NCI-H82 treated with DMSO at 0.1 percent for 48 hours (cell line): ENCODE data around the gene PSME3IP1.
"Not testable (repeated sequence)": the region's sequence is repeated elsewhere in the genome, so short reads cannot be mapped to it uniquely, and the experiment has no call there.

Experiments
- DNase-seq: peaks from one replicate; lab custom pipeline; 2025; ENCODE audit not compliant: unreplicated experiment; lab: John Stamatoyannopoulos, UW

Gene PSME3IP1

DNA sequence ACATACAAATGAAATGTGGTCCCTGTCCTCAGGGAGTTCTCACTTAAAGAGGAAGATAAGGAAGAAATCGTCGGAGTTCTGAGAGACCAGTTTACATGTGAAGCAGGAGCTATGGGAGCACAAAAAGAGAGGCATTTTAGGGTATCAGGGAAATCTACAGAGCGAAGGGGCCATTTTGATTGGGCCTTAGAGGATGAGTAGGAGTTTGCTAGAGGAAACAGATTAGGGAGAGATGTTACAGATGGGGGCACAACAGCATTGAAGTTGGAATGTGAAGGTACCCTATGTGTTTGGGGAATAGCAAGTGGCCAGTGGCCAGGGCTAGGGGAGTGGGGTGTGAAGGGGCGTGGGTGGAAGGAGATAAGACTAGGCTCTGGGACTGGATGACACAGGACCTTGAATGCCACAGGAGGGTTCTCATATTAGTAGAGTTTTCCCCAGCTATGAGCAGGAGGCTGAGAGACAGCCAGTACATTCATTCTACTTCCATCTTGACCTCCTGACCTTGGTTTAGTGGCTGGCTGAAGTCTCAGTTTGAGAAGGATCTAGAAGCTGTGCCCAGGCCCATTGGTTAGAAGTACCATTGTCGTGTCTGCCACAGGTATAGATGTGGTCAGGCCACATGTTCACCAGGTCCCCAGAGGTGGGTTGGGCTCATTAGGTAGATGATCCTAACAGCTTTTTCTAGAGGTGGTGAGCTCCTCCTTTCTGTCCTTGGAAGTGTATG lies 58.6 kb downstream of the PSME3IP1 start:
- no peak for DNase-seq

DNA sequence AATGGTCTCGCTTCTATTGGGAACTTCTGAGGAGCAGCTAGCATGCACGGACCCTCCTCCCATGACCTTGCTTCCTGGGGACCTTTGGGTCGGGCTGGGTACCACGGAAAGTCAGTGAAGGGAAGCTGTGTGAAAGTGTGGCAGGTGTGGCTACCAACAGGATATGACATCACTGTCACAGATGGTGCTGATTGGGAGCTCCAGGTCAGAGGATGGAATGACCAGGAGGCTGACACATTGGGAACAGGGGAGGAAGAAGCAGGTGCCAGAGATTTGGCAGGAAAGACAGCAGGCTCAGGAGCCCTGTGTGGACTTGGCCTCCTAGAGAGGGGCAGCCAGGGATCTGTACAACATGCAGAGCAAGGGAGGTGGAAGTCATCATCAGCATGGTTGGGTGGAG lies 59.4 kb downstream of the PSME3IP1 start:
- no peak for DNase-seq

DNA sequence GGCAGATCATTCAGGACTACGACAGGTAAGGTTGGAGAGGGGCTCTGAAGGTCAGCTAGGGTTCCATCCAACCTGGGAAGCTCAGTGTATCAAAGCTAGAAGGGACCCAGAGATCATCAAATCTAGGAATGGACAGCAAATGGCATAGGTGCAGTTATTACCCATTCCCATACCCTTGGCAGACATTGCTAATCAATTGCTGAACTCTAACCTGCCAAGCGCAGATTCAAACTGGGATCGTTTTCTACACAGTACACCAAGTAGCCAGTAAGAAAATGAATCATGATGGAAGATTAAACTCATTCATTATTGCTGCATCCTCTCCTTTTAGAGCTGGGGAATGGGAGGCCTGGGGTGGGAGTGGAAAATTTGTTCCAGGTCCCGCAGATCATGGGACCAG lies 59.9 kb downstream of the PSME3IP1 start:
- DNase-seq = no peak

DNA sequence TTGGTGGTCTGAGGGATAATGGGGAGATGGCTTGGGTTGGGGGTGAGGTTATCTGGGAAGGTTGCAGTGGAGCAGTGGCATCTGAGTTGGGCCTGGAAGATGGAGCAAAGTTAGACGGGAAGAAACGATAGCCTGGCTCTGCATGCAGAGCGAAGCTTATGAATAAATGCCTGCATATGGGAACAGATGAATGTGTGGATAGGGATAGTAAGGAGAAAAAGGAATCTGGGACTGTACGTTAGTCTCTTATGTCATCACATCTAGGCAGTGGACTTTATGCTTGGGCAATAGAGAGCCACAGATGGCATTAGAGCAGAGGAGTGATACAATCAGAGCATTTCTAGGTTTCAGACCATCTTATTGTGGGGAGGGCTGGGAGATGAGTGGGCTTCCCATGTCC lies 60.5 kb downstream of the PSME3IP1 start:
- no peak for DNase-seq

DNA sequence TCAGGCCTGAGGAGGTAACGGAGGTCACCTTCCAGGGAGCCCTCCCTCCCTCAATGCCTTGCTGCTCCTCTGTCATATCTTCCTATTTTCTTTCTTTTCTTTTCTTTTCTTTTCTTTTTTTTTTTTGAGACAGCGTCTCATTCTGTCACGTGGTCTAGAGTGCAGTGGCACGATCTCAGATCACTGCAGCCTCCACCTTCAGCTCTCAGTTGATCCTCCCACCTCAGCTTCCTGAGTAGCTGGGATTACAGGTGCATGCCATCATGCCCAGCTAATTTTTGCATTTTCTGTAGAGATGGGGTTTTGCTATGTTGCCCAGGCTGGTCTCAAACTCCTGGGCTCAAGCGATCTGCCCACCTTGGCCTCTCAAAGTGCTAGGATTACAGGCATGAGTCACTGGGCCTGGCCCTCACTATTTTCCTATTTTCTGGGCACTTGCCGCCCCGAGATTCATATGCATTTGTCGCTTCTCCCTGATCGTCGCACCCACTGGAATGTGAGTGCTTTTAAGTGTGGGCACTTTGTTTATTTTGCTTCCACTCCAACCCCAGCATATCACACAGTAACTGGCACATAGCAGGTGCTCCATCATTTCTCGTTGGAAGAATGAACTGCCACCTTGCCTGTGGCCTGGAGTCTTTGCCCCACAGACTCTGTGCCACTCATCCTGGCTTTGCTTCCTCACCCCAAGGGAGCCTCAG lies 61.7 kb downstream of the PSME3IP1 start:
- no peak for DNase-seq

DNA sequence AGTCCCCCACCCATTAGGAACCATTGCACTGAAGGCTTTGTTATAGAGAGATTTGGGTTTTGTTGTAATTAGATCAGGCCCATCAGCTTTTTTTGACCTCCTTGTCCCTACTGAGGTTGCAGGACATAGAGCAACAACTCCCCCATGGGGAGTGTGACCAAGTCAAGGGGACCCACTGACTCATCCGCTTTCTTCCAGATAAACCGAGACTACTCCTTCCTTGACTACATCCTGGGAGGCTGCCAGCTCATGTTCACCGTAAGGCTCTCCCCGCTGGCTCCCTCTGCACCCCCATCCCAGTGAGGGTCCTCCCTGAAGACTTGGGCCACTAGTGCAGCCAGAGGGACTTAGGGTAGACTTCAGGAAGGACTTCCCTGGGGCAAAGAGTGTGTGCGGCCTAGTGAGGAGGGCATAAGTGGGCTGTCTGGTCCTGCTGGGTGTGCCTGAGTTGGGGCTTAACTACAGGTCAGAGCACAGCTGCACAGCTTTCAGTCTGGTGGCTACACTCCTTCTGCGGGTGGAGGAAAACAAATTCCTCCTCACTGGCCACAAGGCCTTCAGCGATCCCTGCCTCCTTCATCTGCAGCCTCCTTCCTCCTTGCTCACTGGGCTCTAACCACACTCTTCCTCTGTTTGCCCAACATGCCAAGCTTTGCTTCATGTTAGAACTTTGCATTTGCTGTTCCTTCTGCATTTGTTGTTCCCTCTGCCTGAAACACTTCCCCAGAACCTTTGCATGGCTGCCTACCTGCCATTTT lies 62.4 kb downstream of the PSME3IP1 start:
- no peak for DNase-seq

DNA sequence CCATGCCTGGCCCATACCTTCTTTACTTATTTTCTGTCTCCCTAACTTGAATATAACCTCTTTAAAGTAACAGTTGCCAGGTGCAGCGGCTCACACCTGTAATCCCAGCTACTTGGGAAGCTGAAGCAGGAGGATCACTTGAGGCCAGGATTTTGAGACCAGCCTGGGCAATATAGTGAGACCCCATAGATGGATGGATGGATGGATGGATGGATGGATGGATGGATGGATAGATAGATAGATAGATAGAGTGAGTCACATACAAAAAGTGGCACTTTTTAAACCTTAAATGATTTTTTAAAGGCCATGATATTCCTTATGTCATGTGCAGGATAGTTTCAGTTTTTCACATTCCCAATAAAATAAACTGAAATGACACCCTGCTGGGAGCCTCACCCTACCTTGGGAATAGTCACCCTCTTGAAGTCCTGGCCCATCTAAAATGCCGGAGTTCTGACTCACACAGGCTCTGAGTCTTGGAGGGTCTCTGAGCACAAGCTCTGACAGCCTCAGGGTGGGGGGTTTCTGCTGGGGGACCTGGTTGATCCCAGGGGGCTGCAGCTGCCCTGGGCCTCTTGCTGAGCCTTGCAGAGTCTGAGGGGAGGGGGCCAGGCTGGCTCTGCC lies 67.3 kb downstream of the PSME3IP1 start:
- DNase-seq = no peak

DNA sequence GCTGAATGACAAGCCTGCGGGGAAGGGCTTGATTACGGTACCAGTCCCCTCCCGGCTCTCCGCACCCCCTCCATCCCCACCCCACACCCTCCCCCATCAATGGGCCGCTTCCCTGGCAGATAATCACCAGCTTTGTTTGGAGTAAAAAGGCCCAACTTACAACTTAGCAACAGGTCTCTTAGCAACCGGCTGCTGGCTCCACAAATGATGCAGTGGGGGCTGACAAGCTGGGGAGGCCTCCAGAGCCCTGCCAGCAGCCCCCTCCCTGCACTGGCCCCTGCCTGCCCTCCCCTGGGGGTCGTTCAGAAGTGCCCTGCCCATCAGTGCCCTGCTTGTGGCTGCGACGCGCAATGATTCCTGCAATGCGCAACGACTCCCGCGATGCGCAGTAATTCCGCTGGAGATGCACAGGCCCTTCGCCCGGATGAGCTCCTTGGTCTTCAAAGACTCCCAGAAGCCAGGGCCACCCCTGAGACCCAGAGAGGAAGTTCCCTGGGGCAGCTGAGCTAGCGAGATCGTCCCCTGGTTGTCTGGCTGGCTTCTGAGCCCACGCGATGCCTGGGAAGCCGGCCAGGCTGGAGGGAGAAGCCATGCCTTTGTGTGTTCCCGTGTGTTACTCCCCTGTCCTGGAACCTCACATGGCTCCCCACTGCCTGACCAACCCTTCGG lies 70.2 kb downstream of the PSME3IP1 start:
- DNase-seq = no peak

DNA sequence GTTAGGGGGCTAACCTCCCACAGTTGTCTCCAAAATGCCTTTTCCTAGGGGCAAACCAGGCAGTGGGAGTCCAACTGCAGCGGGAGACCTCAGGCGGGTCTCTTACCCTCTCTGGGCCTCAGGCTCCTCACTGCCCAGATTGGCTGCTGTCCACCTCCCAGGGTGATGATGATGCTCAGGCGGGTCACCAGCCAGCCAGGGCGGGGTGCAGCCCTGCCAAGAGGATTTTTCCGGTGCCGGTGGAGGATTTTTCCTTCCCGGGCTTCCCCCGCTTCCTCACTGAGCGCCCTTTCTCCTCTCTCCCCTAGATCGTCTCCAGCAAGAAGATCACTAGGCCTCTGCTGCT lies 70.7 kb downstream of the PSME3IP1 start:
- DNase-seq = no peak

DNA sequence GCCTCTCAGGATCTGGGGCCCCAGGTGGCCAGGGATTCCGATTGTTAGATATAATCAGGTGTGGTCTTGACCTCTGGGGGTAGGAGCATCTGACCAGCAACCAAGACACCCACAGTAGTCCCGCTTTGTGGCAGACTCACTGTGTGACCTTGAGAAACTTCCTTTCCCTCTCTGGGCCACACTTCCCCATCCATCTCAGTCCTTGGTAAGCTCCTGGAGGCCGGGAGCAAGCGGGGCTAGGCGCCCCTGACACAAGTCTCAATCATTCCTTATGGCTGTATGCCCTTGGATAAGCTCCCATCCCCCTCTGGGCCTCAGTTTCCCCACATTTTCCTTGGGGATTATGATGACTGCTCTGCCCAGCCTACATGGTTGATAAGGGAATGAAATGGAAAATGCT lies 72.2 kb downstream of the PSME3IP1 start:
- no peak for DNase-seq

DNA sequence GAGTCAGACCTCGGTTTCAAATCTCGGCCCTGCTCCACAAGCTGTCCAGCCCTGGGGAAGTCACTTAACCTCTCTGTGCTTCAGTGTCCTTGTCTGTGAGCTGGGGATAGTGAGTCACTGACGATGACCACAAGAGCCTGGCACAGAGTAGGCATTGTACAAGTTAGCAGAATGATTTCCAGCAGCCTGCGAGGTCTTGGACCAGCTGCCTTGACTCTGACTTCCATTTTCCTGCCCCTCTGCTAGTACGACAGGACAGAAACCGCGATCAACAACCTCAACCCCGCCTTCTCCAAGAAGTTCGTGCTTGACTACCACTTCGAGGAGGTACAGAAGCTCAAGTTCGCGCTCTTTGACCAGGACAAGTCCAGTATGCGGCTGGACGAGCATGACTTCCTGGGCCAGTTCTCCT lies 72.8 kb downstream of the PSME3IP1 start:
- no peak for DNase-seq

DNA sequence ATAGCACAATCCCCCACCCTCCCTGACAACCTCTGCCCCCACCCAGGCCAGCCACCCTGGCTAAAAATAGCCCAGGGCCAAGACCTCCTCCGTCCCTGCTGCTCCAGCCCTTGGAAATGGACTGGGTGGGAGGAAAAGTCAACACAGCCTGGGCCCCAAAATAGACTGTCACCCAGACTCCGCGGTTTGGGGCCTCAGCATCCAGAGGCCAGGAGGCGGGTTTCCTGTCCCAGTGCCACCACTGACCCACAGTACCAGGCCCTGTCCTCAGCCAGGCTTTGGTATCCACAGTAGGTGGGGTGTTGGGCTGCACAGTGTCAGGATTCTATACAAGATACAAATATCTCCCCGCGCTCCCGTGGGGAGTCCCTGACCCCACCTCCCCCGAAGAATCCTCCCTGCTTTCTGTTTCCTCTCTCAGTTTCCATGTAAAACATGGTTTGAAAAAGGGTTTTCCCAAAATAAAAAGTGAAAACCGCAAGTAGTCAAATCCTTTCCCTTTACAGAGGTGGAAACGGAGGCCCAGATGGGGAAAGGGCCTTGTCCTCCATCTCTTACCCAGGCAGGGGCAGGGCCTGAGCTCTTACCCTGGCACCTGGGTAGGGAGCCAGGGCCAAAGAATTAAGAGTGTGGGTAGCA lies 73.3 kb downstream of the PSME3IP1 start:
- no peak for DNase-seq

DNA sequence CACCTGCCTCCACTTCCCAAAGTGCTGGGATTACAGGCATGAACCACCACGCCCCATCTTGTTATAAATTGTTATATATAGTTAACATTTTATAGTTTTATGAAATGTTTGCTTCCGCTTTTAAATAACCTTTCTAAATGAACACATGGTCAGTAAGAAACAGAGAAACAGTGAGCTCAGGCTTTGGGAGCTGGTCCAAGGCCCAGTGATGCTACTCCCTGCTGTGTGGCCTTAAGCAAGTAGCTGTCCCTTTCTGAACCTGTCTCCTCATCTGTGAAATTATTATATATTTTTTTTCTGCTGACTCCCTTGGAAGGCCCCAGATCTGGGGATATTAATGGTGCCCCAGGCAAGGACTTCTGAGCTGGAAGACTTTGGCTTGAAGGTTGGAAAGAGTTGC lies 74.4 kb downstream of the PSME3IP1 start:
- DNase-seq = no peak

DNA sequence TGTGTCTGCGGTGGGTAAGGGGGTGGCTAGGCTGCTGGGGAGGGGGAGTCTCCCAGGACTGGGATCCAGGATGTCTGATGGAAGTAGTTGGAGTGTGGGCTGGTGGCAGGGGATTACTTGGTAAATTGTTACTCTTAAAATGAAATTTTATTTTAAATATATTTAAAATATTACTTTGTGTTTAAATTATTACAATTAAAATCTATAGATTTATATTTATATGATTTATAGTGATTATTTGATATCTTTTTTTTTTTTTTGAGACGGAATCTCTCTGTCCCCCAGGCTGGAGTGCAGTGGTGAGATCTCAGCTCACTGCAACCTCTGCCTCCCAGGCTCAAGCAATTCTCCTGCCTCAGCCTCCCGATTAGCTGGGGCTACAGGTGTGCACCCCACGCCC lies 74.9 kb downstream of the PSME3IP1 start:
- no peak for DNase-seq

DNA sequence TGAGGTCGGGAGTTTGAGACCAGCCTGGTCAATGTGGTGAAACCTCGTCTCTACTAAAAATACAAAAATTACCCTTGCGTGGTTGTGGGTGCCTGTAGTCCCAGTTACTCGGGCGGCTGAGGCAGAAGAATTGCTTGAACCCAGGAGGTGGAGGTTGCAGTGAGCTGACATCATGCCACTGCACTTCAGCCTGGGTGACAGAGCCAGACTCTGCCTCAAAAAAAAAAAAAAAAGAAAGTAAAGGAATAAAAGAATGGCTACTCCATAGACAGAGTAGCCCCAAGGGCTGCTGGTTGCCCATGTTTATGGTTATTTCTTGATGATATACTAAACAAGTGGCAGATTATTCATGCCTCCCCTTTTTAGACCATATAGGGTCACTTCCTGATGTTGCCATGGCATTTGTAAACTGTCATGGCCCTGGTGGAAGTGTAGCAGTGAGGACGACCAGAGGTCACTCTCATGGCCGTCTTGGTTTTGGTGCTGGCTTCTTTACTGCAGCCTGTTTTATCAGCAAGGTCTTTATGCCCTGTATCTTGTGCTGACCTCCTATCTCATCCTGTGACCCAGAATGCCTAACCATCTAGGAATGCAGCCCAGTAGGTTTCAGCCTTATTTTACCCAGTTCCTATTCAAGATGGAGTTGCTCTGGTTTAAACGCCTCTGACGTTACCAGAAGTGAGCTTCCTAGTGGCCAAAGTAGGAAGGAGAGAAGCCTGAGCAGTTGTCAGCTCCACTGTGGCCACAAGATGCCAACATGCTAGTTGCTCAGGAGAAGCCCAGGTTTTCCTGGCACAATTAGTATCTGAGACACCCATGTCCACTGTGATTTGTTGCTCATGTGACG lies 76.4 kb downstream of the PSME3IP1 start:
- DNase-seq = not testable (repeated sequence)

DNA sequence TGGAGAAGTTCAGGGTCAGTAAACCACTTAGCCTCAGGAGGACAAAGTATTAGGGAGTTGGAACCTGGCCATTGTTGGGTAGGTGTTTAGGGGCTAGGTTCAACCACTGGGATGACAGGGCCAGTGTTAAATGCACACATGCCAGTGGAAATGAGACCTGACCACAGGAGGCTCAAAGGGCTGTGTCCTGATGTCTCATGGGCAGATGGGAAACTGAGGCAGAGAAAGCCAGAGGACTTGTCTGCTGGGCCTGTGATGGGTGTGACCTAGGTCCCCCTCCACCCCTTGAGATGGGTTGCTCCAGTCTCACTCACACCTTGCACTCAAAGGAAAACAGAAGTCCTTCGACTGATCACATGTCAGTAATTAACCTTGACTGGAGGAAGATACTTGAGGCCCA lies 77.4 kb downstream of the PSME3IP1 start:
- no peak for DNase-seq

DNA sequence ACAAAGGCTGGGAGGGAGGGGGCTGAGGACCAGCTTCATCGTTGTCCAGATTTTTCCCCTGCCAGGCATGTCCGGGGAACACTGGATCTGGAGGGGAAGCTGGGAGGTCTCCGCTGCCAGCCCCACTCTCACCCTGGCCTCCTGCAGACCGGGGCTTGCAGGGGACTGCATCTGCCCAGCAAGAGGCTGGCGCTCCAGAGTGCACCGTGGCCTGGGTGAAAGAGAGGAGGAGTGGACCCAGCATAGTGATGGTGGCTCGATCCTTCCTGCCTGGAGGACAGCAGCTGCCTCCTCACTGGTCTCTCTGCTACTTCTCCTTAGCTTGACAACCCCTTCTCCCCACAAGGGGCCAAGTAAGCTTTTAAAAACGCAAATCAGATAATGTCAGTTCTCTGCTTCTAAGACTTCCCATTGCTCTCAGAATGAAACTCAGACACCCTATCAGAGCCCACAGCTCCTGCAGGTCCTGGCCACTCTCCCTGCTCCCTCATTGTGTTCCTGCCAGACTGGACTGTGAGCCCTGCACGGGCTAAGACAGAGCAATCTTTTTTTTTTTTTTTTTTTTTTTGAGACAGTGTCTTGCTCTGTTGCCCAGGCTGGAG lies 78.4 kb downstream of the PSME3IP1 start:
- no peak for DNase-seq

DNA sequence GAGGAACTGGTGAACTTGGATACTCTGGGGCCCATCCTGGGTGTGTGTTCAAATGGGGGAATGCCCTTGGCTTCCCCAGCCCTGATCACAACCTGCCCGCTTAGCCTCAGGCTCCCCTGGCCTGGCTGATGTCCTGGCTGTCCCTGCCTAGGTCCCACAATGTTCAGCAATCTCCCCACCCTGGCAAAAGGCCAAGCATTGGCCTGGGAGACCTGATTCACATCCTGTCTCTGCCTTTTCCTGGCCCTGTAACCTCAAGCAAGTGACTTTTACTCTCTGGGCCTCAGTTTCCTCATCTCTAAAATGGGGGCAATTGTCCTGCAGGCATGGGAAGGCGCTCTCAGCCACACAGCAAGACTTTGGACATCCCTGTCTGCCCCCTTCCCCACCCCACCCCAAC lies 79.1 kb downstream of the PSME3IP1 start:
- DNase-seq = no peak

DNA sequence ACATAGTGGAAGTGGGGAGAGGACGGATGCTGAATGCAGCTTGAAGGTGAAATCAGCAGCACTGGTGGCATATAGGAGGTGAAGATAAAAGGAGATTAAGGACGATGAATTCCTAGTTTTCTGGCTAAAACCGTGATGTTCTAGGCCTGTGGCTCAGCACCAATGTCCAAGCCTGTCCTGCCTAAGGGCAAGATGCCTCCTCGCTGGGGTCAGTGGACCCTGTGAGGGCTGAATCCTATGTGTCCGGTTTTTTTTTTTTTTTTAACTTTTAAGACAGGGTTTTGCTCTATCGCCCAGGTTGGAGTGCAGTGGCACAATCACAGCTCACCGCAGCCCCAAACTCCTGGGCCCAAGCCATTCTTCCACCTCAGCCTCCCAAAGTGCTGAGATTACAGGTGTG lies 80.7 kb downstream of the PSME3IP1 start:
- no peak for DNase-seq
